IPS DF 4.7 (cell line): ENCODE data around the gene SELENON.

ENCODE experiments used
- DNase-seq: peaks from one replicate; pipeline ENCODE4 v3.0.0-alpha.2; 2013; ENCODE audit warnings: low spot score; ENCODE audit errors: extremely low read depth

SELENON gene

GRCh38 chr1:25770541-25771220, 29.3 kb upstream of the SELENON start:
- no peak for DNase-seq

- no peak for DNase-seq
Observed at GRCh38 chr1:25771221-25772114, 28.5 kb upstream of the SELENON start.

- DNase-seq = no peak
Observed at GRCh38 chr1:25772164-25772563, 27.8 kb upstream of the SELENON start.

GRCh38 chr1:25772692-25773245, 27.2 kb upstream of the SELENON start:
- DNase-seq = no peak

- no peak for DNase-seq
Observed at GRCh38 chr1:25773441-25774125, 26.4 kb upstream of the SELENON start.

- no peak for DNase-seq
Observed at GRCh38 chr1:25774206-25774803, 25.7 kb upstream of the SELENON start.

- DNase-seq = no peak
Observed at GRCh38 chr1:25774921-25775771, 24.8 kb upstream of the SELENON start.

- DNase-seq = no peak
Observed at GRCh38 chr1:25779388-25779787, 20.6 kb upstream of the SELENON start.

- no peak for DNase-seq
Observed at GRCh38 chr1:25779894-25780293, 20.1 kb upstream of the SELENON start.

GRCh38 chr1:25780318-25781129, 19.5 kb upstream of the SELENON start:
- peak; percentile 44 for DNase-seq

GRCh38 chr1:25781130-25781433, 18.9 kb upstream of the SELENON start:
- DNase-seq = no peak

GRCh38 chr1:25782608-25783201, 17.3 kb upstream of the SELENON start:
- no peak for DNase-seq

- no peak for DNase-seq
Observed at GRCh38 chr1:25784575-25785051, 15.4 kb upstream of the SELENON start.

- DNase-seq = no peak
Observed at GRCh38 chr1:25785333-25786067, 14.5 kb upstream of the SELENON start.

GRCh38 chr1:25786887-25787759, 12.9 kb upstream of the SELENON start:
- DNase-seq = no peak

GRCh38 chr1:25787760-25788166, 12.2 kb upstream of the SELENON start:
- no peak for DNase-seq

GRCh38 chr1:25790472-25790871, 9.5 kb upstream of the SELENON start:
- DNase-seq = no peak

GRCh38 chr1:25792115-25792514, 7.9 kb upstream of the SELENON start:
- no peak for DNase-seq
